Vagina (tissue), 2 donors: ENCODE results near the gene NLGN1. TPM values are rescaled to one million over a fixed set of nuclear protein-coding genes. Genes with fewer than 3 reads are reported as not detected.

Experiments used
- DNase-seq, 2 donors: peaks; one replicate each; pipeline ENCODE4 v3.0.0-alpha.2; 2017; ENCODE audit errors: extremely low spot score in 2 of 2
- H3K27ac ChIP-seq: fragments of 200-600 bp; sonication (generic); one replicate; pipeline ENCODE4 v1.5.1; 2019
- H3K27me3 ChIP-seq: fragments of 200-600 bp; sonication (generic); one replicate; pipeline ENCODE4 v1.5.1; 2019
- H3K36me3 ChIP-seq, 2 donors: fragments of 200-600 bp; sonication (generic); one replicate each; pipeline ENCODE4 v1.5.1; 2017 to 2019
- H3K4me1 ChIP-seq: fragments of 200-600 bp; sonication (generic); one replicate; pipeline ENCODE4 v1.5.1; 2019
- H3K4me3 ChIP-seq, 2 donors: fragments of 200-600 bp; sonication (generic); 1 replicate in 1 of 2; 2 replicates in 1 of 2; pipeline ENCODE4 v1.5.1; 2016 to 2019
- H3K9me3 ChIP-seq: fragments of 200-600 bp; sonication (generic); one replicate; pipeline ENCODE4 v1.5.1; 2019
- POLR2A ChIP-seq, 2 donors: fragments of 450-650 bp; IDR thresholded peaks; one replicate each; pipeline ENCODE4 v1.6.1; 2017; ENCODE audit warnings: antibody characterized with exemption in 2 of 2, mild to moderate bottlenecking in 2 of 2, moderate library complexity in 2 of 2
- POLR2AphosphoS5 ChIP-seq, 2 donors: sonication (generic); formaldehyde crosslinking; IDR thresholded peaks; one replicate each; pipeline ENCODE4 v1.9.0; 2017; ENCODE audit warnings: antibody characterized with exemption in 2 of 2, mild to moderate bottlenecking in 2 of 2, low read depth in 1 of 2; ENCODE audit not compliant: insufficient read depth in 1 of 2
- intact Hi-C: fragments of 100-400 bp; cut with DNase I; formaldehyde crosslinking; loops from one replicate; pipeline ENCODE4 v1.15.1; 2023
- total RNA-seq: library from RNA; depleted of rRNA; stranded (reverse); fragments of >200 nt; gene quantifications from one replicate; pipeline ENCODE4 v1.2.3, GENCODE V29; 2016
- TF ChIP-seq, protein P1 (sequence below), 3 experiments: fragments of 450-650 bp in 2 of 3; fragments of 200-600 bp in 1 of 3; sonication (generic) in 1 of 3; IDR thresholded peaks; one replicate each; pipeline ENCODE4 v1.5.1; 2017 to 2019; ENCODE audit warnings: antibody characterized with exemption in 3 of 3, mild to moderate bottlenecking in 2 of 3, moderate library complexity in 2 of 3

NLGN1 gene
- total RNA-seq, 1 donor from 2014 or later = 4.7 TPM

DNA sequence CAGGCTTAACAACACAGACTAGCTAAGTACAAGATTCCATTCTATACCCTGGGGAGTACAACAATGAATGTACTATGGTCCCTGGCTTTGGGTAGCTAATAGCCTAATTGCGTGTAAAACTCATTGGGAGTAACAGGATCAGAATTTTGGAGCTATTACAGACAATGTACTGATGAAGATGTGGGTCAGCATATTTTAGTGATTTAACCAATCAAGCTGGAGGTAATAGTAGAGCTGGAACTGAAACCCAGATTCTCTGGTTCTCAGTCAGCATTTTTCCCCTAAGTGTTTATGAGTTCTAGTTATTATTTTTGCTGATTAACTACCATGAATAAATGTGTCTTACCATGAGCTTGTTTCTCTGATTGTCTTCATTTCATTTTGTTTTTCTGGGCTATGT is 578.7 kb downstream of the NLGN1 start:
- DNase-seq = no peak
- TF ChIP-seq POLR2AphosphoS5 (IDR thresholded peaks at IDR 0.05; ENCODE audit: insufficient read depth in 1 of 2, low read depth in 1 of 2) (no peak), POLR2A (IDR thresholded peaks at IDR 0.05) (no peak)
- TF ChIP-seq, protein P1, sequence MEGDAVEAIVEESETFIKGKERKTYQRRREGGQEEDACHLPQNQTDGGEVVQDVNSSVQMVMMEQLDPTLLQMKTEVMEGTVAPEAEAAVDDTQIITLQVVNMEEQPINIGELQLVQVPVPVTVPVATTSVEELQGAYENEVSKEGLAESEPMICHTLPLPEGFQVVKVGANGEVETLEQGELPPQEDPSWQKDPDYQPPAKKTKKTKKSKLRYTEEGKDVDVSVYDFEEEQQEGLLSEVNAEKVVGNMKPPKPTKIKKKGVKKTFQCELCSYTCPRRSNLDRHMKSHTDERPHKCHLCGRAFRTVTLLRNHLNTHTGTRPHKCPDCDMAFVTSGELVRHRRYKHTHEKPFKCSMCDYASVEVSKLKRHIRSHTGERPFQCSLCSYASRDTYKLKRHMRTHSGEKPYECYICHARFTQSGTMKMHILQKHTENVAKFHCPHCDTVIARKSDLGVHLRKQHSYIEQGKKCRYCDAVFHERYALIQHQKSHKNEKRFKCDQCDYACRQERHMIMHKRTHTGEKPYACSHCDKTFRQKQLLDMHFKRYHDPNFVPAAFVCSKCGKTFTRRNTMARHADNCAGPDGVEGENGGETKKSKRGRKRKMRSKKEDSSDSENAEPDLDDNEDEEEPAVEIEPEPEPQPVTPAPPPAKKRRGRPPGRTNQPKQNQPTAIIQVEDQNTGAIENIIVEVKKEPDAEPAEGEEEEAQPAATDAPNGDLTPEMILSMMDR (IDR thresholded peaks at IDR 0.05) = no peak

DNA sequence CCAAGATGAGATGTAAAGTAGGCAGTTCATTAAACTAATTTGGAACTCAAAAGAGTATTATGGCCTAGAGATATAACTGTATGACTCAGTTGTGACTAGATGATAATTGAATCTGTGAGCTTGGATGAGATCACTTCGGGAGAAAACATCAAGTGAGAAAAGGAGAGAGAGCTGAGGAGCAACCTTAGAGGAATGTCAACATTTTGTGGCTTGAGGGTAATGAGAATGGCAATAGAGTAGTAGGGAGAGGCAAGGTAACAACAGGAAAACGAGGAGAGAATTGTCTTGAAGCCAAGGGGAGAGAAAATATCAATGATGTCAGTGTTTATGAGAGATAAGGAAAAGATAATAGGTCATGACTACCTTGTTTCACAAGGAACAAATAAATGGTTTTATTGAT is 580.2 kb downstream of the NLGN1 start:
- no peaks in the 10 kb centered on the region for H3K4me1 ChIP-seq
- H3K27me3 ChIP-seq = no peaks in the 10 kb centered on the region
- no peak overlapping the region for H3K4me3 ChIP-seq
- no peak for TF ChIP-seq POLR2A (IDR thresholded peaks at IDR 0.05)
- TF ChIP-seq, protein P1 (IDR thresholded peaks at IDR 0.05) = no peak
- TF ChIP-seq POLR2AphosphoS5 (IDR thresholded peaks at IDR 0.05; ENCODE audit: insufficient read depth in 1 of 2, low read depth in 1 of 2) = no peak
- intact Hi-C loops = no loop called here
- DNase-seq = no peak
- H3K36me3 ChIP-seq = no peaks in the 10 kb centered on the region
- H3K9me3 ChIP-seq = no peaks in the 10 kb centered on the region
- H3K27ac ChIP-seq = no peak overlapping the region

More for the DNA sequence above, 578.7 kb downstream of the NLGN1 start:
- no peak overlapping the region for H3K27ac ChIP-seq
- H3K27me3 ChIP-seq = no peaks in the 10 kb centered on the region
- no peaks in the 10 kb centered on the region for H3K4me1 ChIP-seq
- H3K9me3 ChIP-seq = no peaks in the 10 kb centered on the region
- intact Hi-C loops = no loop called here
- no peak overlapping the region for H3K4me3 ChIP-seq
- H3K36me3 ChIP-seq = no peaks in the 10 kb centered on the region

DNA sequence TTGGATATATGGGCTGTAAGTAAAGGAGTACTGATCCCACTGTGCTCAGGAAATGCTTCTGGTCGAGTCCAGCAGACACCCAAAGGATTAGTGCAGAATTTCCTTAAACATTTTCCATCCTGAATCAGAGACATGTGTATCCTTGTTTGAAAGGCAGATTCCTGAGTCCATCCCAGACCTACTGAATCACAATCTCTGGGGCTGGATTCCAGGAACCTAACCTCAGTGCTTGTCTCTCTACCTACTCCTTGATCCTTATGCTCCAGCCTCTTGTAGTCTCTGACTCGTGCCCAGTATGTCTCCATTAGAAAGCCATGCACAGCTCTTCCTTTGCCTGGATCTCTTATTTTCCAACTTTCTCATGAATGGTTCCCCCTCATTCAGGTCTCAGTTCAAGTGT is 585.8 kb downstream of the NLGN1 start:
- Histone ChIP-seq H3K4me3 (no peak overlapping the region), H3K36me3 (no peaks in the 10 kb centered on the region), H3K9me3 (no peaks in the 10 kb centered on the region), H3K27ac (no peak overlapping the region), H3K4me1 (no peaks in the 10 kb centered on the region), H3K27me3 (no peaks in the 10 kb centered on the region)
- intact Hi-C loops = no loop called here
- DNase-seq = no peak
- TF ChIP-seq POLR2A (IDR thresholded peaks at IDR 0.05) (no peak), POLR2AphosphoS5 (IDR thresholded peaks at IDR 0.05; ENCODE audit: insufficient read depth in 1 of 2, low read depth in 1 of 2) (no peak)
- TF ChIP-seq, protein P1 (IDR thresholded peaks at IDR 0.05) = no peak

DNA sequence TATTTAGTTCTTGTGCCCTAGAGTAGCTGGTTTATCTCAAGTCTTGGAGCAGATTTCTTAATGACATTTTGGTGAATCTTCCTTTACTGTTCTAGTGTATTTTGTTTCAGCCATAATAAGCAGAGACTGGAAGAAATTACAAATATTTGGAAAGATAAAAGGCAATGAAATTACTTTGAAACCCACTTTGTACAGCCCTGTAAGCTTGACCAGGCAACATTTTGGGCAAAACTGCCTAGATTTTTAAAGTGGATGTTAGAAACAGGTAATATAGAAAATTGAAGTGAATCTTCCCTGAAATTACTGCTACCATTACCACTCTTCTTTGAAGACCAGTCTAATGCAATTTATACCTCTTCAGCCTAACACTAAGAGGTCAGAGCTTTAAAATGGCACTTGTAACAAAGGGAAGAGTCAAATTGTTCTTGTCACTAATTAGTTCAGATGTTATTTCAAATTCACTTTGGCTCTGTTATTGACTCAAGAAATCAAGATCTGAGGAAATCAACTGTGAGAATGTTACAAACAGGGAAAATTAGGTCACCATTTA is 589.4 kb downstream of the NLGN1 start:
- Histone ChIP-seq H3K4me1 (no peaks in the 10 kb centered on the region), H3K4me3 (no peak overlapping the region), H3K9me3 (no peaks in the 10 kb centered on the region), H3K36me3 (no peaks in the 10 kb centered on the region), H3K27ac (no peak overlapping the region), H3K27me3 (no peaks in the 10 kb centered on the region)
- TF ChIP-seq, protein P1 (IDR thresholded peaks at IDR 0.05) = no peak
- no peak for TF ChIP-seq POLR2AphosphoS5 (IDR thresholded peaks at IDR 0.05; ENCODE audit: insufficient read depth in 1 of 2, low read depth in 1 of 2)
- TF ChIP-seq POLR2A (IDR thresholded peaks at IDR 0.05) = no peak
- DNase-seq = no peak
- intact Hi-C loops = no loop called here

DNA sequence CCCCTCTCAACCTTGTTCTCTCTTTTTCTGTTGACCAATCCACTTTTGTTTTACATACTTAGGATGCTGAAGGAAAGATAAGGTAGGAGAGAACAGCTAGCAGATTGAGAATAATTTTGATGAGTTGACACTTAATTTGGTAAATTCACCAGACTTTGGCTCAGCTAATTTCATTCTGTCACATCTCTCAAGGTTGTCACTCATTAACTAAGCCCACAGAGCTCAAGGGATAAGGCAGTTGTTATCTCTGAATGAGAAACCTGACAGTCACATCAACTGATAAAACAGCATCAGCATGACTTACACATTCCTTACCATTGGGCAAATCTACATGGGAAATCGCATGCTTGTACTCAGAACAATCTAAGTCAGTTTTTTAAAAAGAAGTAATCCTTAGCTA is 591.4 kb downstream of the NLGN1 start:
- Histone ChIP-seq H3K4me1 (peaks cover 4% of the 10 kb centered on the region), H3K36me3 (no peaks in the 10 kb centered on the region), H3K27ac (no peak overlapping the region), H3K27me3 (no peaks in the 10 kb centered on the region), H3K4me3 (no peak overlapping the region), H3K9me3 (no peaks in the 10 kb centered on the region)
- intact Hi-C loops = no loop called here
- DNase-seq = no peak
- no peak for TF ChIP-seq POLR2A (IDR thresholded peaks at IDR 0.05)
- TF ChIP-seq, protein P1 (IDR thresholded peaks at IDR 0.05) = no peak
- TF ChIP-seq POLR2AphosphoS5 (IDR thresholded peaks at IDR 0.05; ENCODE audit: insufficient read depth in 1 of 2, low read depth in 1 of 2) = no peak
